HG03108 (cell line): ENCODE data around the gene RECK.
"Not testable (repeated sequence)": the region's sequence is repeated elsewhere in the genome, so short reads cannot be mapped to it uniquely, and the experiment has no call there.

Source experiments
- ATAC-seq: cut with Tn5 transposase; IDR thresholded peaks from one replicate; pipeline ENCODE4 v1.9.1; 2021; ENCODE audit warnings: moderate library complexity; ENCODE audit not compliant: unreplicated experiment

Gene RECK, protein sequence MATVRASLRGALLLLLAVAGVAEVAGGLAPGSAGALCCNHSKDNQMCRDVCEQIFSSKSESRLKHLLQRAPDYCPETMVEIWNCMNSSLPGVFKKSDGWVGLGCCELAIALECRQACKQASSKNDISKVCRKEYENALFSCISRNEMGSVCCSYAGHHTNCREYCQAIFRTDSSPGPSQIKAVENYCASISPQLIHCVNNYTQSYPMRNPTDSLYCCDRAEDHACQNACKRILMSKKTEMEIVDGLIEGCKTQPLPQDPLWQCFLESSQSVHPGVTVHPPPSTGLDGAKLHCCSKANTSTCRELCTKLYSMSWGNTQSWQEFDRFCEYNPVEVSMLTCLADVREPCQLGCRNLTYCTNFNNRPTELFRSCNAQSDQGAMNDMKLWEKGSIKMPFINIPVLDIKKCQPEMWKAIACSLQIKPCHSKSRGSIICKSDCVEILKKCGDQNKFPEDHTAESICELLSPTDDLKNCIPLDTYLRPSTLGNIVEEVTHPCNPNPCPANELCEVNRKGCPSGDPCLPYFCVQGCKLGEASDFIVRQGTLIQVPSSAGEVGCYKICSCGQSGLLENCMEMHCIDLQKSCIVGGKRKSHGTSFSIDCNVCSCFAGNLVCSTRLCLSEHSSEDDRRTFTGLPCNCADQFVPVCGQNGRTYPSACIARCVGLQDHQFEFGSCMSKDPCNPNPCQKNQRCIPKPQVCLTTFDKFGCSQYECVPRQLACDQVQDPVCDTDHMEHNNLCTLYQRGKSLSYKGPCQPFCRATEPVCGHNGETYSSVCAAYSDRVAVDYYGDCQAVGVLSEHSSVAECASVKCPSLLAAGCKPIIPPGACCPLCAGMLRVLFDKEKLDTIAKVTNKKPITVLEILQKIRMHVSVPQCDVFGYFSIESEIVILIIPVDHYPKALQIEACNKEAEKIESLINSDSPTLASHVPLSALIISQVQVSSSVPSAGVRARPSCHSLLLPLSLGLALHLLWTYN

GRCh38 chr9:36036780-36037548 is at the start of gene RECK:
Gene RECK, plus strand, starts transcription at chr9:36036913. Its CDS starts 86 bp downstream, at chr9:36036999.
- ATAC-seq = peak; percentile 78

- ATAC-seq = no peak
Measured at GRCh38 chr9:35990155-35990554, 46.6 kb upstream of the RECK start.

- ATAC-seq = not testable (repeated sequence)
Measured at GRCh38 chr9:35993136-35993535, 43.6 kb upstream of the RECK start.

DNA sequence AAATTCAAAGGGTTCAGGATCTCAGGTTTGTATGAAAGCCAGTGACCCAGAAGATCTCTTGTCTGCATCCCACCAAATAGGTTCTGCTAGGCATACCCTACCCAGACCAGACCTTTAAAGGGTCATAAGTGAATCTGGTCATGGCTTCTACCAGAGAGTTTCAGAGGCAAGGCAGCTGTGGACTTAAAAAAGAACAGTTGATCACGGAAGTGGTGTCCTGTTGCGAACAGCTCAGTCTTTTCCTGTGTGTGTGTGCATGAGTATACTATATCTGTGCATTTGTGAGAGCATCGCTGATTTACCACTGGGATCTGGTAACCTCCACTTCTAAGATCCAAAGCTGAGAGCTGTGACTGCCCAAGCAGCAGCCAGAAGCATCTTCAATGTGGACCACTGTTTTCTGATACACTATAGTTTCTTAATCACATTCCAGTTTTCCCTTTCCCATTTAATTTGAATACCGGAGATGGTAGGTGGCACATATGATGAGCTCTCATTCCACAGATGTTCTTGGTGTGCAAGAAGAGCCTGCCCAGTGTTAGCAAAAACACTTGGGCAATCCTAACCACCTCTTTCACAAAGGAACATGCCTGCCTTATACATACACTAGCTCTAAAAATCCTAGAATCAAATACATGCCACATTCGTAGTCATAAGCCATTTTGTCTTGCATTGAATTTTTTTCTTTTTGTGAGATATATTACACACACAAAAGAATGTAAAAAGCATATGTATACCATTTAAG is 42.6 kb upstream of the RECK start:
- ATAC-seq = no peak

GRCh38 chr9:35994959-35995358 is 41.8 kb upstream of the RECK start:
- ATAC-seq = no peak

GRCh38 chr9:35996358-35996970 is 40.2 kb upstream of the RECK start:
- ATAC-seq = no peak

DNA sequence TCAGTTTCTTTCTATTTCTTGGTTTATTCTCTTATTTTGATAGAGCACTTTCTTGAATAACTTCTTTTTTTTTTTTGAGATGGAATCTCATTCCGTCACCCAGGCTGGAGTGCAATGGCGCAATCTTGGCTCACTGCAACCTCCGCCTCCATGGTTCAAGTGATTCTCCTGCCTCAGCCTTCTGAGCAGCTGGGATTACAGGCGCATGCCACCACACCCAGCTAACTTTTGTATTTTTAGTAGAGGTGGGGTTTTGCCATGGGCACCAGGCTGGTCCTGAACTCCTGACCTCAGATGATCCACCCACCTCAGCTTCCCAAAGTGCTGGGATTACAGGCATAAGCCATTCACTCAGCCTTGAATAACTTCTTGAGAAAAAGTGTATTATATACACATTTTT is 39.7 kb upstream of the RECK start:
- not testable (repeated sequence) for ATAC-seq

- no peak for ATAC-seq
Measured at GRCh38 chr9:35998333-35998732, 38.4 kb upstream of the RECK start.

DNA sequence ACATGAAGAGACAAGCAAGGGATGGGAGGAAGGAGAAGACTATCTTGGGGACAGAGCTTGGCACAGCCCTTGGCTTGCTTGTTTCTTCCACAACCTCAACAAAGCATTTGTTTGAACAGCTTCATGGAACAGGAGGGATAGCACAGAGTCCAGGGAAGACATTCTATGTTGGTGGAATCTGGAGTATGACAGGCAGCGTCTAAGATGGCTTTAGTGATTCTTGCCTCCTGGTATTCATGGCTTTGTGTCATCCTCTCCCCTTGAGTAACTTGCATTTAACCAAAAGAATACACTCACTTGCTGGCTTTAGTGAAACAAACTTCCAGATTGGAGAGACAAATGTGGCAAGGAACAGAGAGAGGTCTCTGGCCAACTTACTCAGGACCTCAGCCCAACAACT is 30.8 kb upstream of the RECK start:
- no peak for ATAC-seq

- no peak for ATAC-seq
Measured at GRCh38 chr9:36006549-36007315, 30.0 kb upstream of the RECK start.

DNA sequence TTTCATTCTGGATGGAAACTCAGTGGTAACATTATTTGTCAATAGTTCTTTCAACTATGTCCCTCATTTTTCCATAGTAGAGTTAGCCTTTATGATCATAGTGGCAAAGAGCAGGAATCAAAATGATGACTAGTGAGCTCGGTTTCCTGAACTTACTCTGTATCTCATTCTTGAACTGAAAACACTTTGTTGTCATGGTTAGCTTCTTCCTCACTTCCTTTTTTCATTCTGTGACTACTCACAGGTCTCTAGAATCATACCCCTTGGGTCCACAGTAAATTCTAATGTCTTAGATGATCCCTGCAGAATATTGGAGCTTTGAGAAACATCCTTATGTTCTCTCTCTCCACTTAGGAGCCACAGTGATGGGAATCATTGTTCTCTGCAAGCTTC is 29.4 kb upstream of the RECK start:
- peak; percentile 59 for ATAC-seq

GRCh38 chr9:36007852-36008251 is 28.9 kb upstream of the RECK start:
- no peak for ATAC-seq

- peak; percentile 51 for ATAC-seq
Measured at GRCh38 chr9:36008774-36009300, 27.9 kb upstream of the RECK start.

DNA sequence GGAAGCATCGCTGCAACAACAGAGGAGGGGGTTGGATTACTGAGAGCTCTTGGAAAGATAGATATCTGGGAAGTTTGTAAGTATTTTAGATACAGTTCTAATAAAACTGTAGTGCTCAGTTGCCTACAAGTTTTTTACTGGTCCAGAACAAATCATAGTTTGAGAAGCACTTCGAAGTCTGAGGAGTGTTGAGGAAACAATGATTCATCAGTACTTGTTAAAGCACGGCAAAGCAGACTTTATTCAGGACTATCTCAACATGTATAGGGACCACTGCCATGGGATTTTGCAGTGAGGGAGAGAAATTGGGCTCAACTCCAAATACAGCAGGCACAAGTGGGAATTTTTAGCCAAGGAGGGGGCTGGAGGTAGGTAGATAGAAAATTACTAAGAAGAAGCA is 25.3 kb upstream of the RECK start:
- ATAC-seq = no peak

DNA sequence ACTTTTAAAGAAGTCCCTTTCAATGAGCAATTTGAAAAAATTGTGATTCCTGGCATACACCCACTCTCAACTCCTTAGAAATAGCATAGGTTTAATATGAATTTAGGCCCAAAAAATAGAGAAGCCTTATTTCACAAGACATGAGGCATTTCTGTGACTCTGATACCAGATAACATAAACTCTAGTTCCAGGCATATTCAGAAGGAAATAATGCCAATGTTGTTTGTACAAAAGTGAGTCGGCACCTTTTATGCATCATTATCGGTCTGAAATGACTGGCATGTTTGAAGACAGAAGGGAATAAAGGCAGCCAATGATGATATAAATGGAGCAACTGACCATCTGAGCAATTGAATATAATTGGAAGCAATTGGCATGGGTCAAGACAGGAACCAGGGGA is 19.4 kb upstream of the RECK start:
- ATAC-seq = no peak

- ATAC-seq = no peak
Measured at GRCh38 chr9:36018129-36018528, 18.6 kb upstream of the RECK start.

DNA sequence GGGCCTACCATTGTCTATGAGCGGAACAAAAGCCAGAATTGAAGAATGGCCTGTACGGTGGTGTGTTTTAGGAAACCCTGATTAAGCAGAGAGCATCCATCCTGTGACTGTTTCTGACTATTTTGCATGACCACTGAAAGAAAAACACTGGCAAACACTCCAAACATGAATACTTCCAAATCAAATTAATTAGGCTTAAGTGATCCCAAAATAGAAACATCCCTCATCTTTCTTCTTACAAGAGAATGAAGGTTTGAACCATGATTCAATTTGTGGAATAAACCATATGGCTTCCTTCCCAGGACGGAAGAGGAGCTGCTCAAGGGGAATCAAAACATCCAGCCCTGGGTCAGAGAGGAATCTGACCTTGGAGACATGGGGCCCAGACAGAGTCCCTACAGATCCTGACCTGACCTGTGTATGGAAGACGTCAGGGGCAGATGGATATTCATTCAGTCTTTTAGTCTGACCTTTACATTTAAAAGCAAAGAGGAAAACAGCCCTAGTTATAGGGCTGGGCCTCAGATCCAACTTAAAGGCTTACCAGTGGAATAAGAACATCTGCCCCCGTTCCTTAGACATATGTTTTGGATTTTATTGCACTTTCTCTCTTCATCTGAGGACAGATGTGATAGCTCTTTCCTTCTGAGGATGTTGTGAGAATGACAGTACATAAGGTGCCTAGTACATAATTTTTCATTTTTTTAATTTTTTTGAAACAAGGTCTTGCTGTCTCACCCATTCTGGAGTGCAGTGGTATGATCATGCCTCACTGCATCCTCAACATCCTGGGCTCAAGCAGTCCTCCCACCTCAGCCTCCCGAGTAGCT is 17.6 kb upstream of the RECK start:
- ATAC-seq = no peak

DNA sequence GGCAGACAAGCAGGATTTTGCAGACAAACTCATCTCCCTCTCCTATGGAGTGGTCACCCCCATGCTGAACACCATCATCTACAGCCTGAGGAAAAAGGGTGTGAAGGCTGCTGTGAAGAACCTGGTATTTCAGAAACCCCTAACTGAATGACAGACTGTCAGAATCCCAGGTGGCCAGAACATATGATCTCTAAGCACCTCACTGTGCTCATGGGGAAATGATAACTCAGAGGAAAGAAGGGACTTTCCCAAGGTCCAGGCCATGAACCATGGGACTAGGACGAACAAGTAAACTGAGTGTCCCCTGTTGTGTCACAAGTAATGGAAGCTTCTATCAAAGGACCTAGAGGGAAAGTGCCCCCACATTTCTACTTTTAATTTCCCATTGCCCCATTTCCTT is 14.7 kb upstream of the RECK start:
- no peak for ATAC-seq
